Measurements from ENCODE around the gene FLYWCH2. TPM values are rescaled to one million over a fixed set of nuclear protein-coding genes. Genes with fewer than 3 reads are reported as not detected.

FLYWCH2 gene
- total RNA-seq, 2 experiments from 2014 or later = 7.8 to 8.1 TPM

- Mint-ChIP-seq H3K4me3 (no peak overlapping the region), H3K9me3 (no peaks in the 10 kb centered on the region), H3K27ac (no peak overlapping the region), H3K27me3 (peaks cover 17% of the 10 kb centered on the region), H3K36me3 (ENCODE audit: low read depth) (no peaks in the 10 kb centered on the region), H3K4me1 (ENCODE audit: low read depth) (peaks cover 20% of the 10 kb centered on the region)
- ATAC-seq (ENCODE audit: poor library complexity) = no peak
- POLR2A ChIA-PET = no interaction called here
- Histone ChIP-seq H3K9me3 (ENCODE audit: control insufficient read depth in 1 of 2, insufficient read depth in 1 of 2, low read length in 2 of 2) (no peaks in the 10 kb centered on the region), H3K4me3 (ENCODE audit: low read length) (no peak overlapping the region), H3K27me3 (ENCODE audit: control insufficient read depth in 1 of 2, insufficient read depth in 2 of 2, low read length in 2 of 2) (no peaks in the 10 kb centered on the region), H3K27ac (ENCODE audit: low read depth in 1 of 2, low read length in 2 of 2) (no peak overlapping the region), H3K36me3 (ENCODE audit: insufficient read depth, low read length) (no peaks in the 10 kb centered on the region), H3K4me1 (ENCODE audit: insufficient read depth, low read length) (peaks cover 26% of the 10 kb centered on the region)
- CTCF ChIA-PET = no interaction called here
- DNase-seq = no peak
- intact Hi-C loops (cut with DNase I, micrococcal nuclease) = no loop called here
- no peak for TF ChIP-seq CTCF (IDR thresholded peaks at IDR 0.05)
Measured at GRCh38 chr16:2835638-2836493, 47.1 kb upstream of the FLYWCH2 start.

- Mint-ChIP-seq H3K27me3 (peaks cover 13% of the 10 kb centered on the region), H3K4me3 (no peak overlapping the region), H3K9me3 (no peaks in the 10 kb centered on the region), H3K4me1 (ENCODE audit: low read depth) (peaks cover 26% of the 10 kb centered on the region), H3K36me3 (ENCODE audit: low read depth) (no peaks in the 10 kb centered on the region), H3K27ac (no peak overlapping the region)
- no peak for DNase-seq
- ATAC-seq (ENCODE audit: poor library complexity) = no peak
- no peaks in the 10 kb centered on the region for H3K27me3 ChIP-seq (ENCODE audit: control insufficient read depth in 1 of 2, insufficient read depth in 2 of 2, low read length in 2 of 2)
- POLR2A ChIA-PET = no interaction called here
- H3K9me3 ChIP-seq (ENCODE audit: control insufficient read depth in 1 of 2, insufficient read depth in 1 of 2, low read length in 2 of 2) = no peaks in the 10 kb centered on the region
- no peaks in the 10 kb centered on the region for H3K36me3 ChIP-seq (ENCODE audit: insufficient read depth, low read length)
- TF ChIP-seq CTCF (IDR thresholded peaks at IDR 0.05) = no peak
- intact Hi-C loops (cut with DNase I, micrococcal nuclease) = no loop called here
- CTCF ChIA-PET = no interaction called here
- H3K4me1 ChIP-seq (ENCODE audit: insufficient read depth, low read length) = peaks cover 36% of the 10 kb centered on the region
- no peak overlapping the region for H3K4me3 ChIP-seq (ENCODE audit: low read length)
- H3K27ac ChIP-seq (ENCODE audit: low read depth in 1 of 2, low read length in 2 of 2) = no peak overlapping the region
Measured at GRCh38 chr16:2836646-2837508, 46.1 kb upstream of the FLYWCH2 start.

- Histone ChIP-seq H3K4me1 (ENCODE audit: insufficient read depth, low read length) (peaks cover 46% of the 10 kb centered on the region), H3K36me3 (ENCODE audit: insufficient read depth, low read length) (no peaks in the 10 kb centered on the region), H3K27me3 (ENCODE audit: control insufficient read depth in 1 of 2, insufficient read depth in 2 of 2, low read length in 2 of 2) (no peaks in the 10 kb centered on the region), H3K9me3 (ENCODE audit: control insufficient read depth in 1 of 2, insufficient read depth in 1 of 2, low read length in 2 of 2) (peaks cover 0 to 9% of the 10 kb centered on the region in 2 experiments), H3K27ac (ENCODE audit: low read depth in 1 of 2, low read length in 2 of 2) (no peak overlapping the region), H3K4me3 (ENCODE audit: low read length) (no peak overlapping the region)
- Mint-ChIP-seq H3K4me3 (no peak overlapping the region), H3K9me3 (no peaks in the 10 kb centered on the region), H3K27ac (peak overlapping the region; percentile 33), H3K27me3 (peaks cover 8% of the 10 kb centered on the region), H3K36me3 (ENCODE audit: low read depth) (no peaks in the 10 kb centered on the region), H3K4me1 (ENCODE audit: low read depth) (peaks cover 32% of the 10 kb centered on the region)
- intact Hi-C loops (cut with DNase I, micrococcal nuclease) = loop anchor here (1.0 kb wide), 3 partner anchors 29 to 88 kb away; no protein-coding TSS in a partner anchor
- peak; percentile 51 for TF ChIP-seq CTCF (IDR thresholded peaks at IDR 0.05)
- ATAC-seq (ENCODE audit: poor library complexity) (peak; percentile 72), DNase-seq (peak in 12 of 14 experiments; percentile 28 to 81 (median 52))
- CTCF ChIA-PET = interaction anchor here (0.6 to 1.9 kb wide), 10 partner anchors 25 to 88 kb away, joined by 3 to 27 read pairs (median 3); no protein-coding TSS in a partner anchor
- POLR2A ChIA-PET = no interaction called here
Measured at GRCh38 chr16:2838928-2839327, 44.1 kb upstream of the FLYWCH2 start.

Measured in CD4-positive, alpha-beta T cell (primary cell).